ENCODE results near the gene ZRANB3. TPM values are rescaled to one million over a fixed set of nuclear protein-coding genes. Genes with fewer than 3 reads are reported as not detected.
"Not testable (repeated sequence)": the region's sequence is repeated elsewhere in the genome, so short reads cannot be mapped to it uniquely, and the experiment has no call there.

The ZRANB3 gene
- total RNA-seq, 1 experiment from 2014 or later, result 14.5 TPM

DNA sequence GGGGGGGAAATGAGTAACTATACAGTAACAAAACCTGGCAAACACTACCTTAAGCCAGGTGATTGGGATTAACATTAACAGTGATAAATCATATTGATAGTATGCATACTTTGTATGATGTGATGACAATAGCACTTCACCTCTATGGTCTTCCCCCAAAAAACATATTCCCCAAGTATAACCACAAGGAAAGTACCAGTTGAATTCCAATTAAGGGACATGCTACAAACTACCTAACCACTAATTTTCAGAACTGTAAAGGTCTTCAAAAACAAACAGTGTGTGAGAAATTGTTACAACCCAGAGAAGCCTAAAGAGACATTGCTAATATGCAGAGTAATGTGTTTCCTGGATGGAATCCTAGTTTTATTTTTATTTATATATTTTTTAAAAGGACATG, 152.4 kb downstream of the ZRANB3 start:
- intact Hi-C loops (cut with micrococcal nuclease; ENCODE audit: unreplicated experiment), result no loop called here
- H3K27ac Mint-ChIP-seq (ENCODE audit: unreplicated experiment), result no peak overlapping the region
- CTCF ChIA-PET, result no interaction called here
- no peak overlapping the region for H3K4me3 Mint-ChIP-seq (ENCODE audit: low read depth, unreplicated experiment)
- no TSS peak for BruUV-seq (replicated peaks)
- H3K36me3 Mint-ChIP-seq (ENCODE audit: insufficient read depth, unreplicated experiment), result no peaks in the 10 kb centered on the region
- H3K27me3 Mint-ChIP-seq (ENCODE audit: unreplicated experiment), result no peaks in the 10 kb centered on the region
- DNase-seq, result no peak
- peaks cover 10% of the 10 kb centered on the region for H3K9me3 Mint-ChIP-seq (ENCODE audit: low read depth, unreplicated experiment)
- TF ChIP-seq, protein P1, sequence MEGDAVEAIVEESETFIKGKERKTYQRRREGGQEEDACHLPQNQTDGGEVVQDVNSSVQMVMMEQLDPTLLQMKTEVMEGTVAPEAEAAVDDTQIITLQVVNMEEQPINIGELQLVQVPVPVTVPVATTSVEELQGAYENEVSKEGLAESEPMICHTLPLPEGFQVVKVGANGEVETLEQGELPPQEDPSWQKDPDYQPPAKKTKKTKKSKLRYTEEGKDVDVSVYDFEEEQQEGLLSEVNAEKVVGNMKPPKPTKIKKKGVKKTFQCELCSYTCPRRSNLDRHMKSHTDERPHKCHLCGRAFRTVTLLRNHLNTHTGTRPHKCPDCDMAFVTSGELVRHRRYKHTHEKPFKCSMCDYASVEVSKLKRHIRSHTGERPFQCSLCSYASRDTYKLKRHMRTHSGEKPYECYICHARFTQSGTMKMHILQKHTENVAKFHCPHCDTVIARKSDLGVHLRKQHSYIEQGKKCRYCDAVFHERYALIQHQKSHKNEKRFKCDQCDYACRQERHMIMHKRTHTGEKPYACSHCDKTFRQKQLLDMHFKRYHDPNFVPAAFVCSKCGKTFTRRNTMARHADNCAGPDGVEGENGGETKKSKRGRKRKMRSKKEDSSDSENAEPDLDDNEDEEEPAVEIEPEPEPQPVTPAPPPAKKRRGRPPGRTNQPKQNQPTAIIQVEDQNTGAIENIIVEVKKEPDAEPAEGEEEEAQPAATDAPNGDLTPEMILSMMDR (IDR thresholded peaks at IDR 0.05; ENCODE audit: unreplicated experiment), result no peak
- H3K4me1 Mint-ChIP-seq (ENCODE audit: low read depth, unreplicated experiment), result no peaks in the 10 kb centered on the region

DNA sequence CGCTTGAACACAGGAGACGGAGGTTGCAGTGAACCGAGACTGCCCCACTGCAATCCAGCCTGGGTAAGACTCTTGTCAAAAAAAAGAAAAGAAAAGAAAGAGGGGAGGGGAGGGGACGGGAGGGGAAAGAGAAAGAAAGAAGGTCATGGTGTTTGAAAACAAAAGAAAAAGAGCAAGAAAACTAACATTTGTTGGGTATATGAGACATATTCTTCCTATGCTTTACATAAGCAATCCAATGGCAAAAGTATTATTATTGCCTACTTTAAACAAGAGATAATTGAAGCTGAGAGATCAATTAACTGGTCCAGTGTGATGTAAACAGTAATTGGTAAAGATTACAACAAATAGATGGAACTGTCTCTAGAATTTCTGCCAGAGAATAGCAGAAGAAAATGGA, 157.3 kb downstream of the ZRANB3 start:
- Mint-ChIP-seq H3K27me3 (ENCODE audit: unreplicated experiment) (no peaks in the 10 kb centered on the region), H3K9me3 (ENCODE audit: low read depth, unreplicated experiment) (no peaks in the 10 kb centered on the region), H3K4me3 (ENCODE audit: low read depth, unreplicated experiment) (no peak overlapping the region), H3K36me3 (ENCODE audit: insufficient read depth, unreplicated experiment) (no peaks in the 10 kb centered on the region), H3K4me1 (ENCODE audit: low read depth, unreplicated experiment) (no peaks in the 10 kb centered on the region), H3K27ac (ENCODE audit: unreplicated experiment) (no peak overlapping the region)
- CTCF ChIA-PET, result interaction anchor here (0.6 to 0.7 kb wide), 3 partner anchors 47 to 505 kb away, joined by 3 to 9 read pairs (median 5); no protein-coding TSS in a partner anchor
- BruUV-seq (replicated peaks), result no TSS peak
- DNase-seq, result no peak
- intact Hi-C loops (cut with micrococcal nuclease; ENCODE audit: unreplicated experiment), result no loop called here
- TF ChIP-seq, protein P1 (IDR thresholded peaks at IDR 0.05; ENCODE audit: unreplicated experiment), result no peak

DNA sequence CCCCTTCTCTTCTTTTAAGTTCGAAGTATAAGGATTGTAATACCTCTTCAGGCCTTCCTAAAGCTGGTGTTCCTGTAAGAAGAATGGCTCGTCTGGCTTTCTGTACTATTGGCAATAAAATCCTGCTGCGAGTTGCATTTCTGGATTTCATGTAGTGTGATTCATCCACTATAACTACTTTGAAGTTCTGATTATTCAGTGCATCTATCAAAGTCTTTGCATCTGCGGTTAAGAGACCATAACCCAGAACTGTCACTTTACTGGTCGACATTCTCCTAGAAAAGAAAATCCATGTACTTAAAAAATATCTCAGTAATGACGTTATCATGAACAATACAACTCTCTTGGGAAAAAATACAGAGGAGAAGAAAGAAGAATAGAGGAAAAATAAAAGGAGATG, 181.1 kb downstream of the ZRANB3 start:
- TF ChIP-seq, protein P1 (IDR thresholded peaks at IDR 0.05; ENCODE audit: unreplicated experiment), result no peak
- DNase-seq, result no peak
- Mint-ChIP-seq H3K27me3 (ENCODE audit: unreplicated experiment) (no peaks in the 10 kb centered on the region), H3K27ac (ENCODE audit: unreplicated experiment) (no peak overlapping the region), H3K4me3 (ENCODE audit: low read depth, unreplicated experiment) (no peak overlapping the region), H3K9me3 (ENCODE audit: low read depth, unreplicated experiment) (peaks cover 8% of the 10 kb centered on the region), H3K4me1 (ENCODE audit: low read depth, unreplicated experiment) (no peaks in the 10 kb centered on the region), H3K36me3 (ENCODE audit: insufficient read depth, unreplicated experiment) (no peaks in the 10 kb centered on the region)
- CTCF ChIA-PET, result no interaction called here
- no TSS peak for BruUV-seq (replicated peaks)
- intact Hi-C loops (cut with micrococcal nuclease; ENCODE audit: unreplicated experiment), result no loop called here

DNA sequence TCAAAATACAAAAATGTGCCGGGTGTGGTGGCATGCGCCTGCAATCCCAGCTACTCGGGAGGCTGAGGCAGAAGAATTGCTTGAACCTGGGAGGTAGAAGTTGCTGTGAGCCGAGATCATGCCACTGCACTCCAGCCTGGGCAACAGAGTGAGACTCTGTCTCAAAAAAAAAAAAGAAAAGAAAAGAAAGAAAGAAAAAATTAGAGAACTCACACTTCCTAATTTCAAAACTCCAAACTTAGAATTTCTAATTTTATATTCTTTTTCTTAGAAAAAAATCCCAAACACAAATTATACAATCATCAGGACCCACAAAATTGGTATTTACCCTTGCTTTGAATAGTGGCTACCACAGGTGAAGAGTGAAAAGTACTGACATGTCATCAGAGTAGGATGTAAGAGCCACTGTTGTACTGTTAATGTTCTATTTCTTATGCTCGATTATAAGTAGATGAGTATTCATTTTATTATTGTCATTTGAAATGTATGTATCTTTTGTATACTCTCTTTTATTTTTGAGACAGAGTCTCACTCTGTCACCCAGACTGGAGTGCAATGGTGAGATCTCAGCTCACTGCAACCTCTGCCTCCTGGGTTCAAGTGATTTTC, 182.8 kb downstream of the ZRANB3 start:
- H3K27me3 Mint-ChIP-seq (ENCODE audit: unreplicated experiment); intact Hi-C loops (cut with micrococcal nuclease; ENCODE audit: unreplicated experiment); BruUV-seq (replicated peaks); H3K4me3 Mint-ChIP-seq (ENCODE audit: low read depth, unreplicated experiment); H3K9me3 Mint-ChIP-seq (ENCODE audit: low read depth, unreplicated experiment); H3K4me1 Mint-ChIP-seq (ENCODE audit: low read depth, unreplicated experiment); DNase-seq; H3K27ac Mint-ChIP-seq (ENCODE audit: unreplicated experiment); H3K36me3 Mint-ChIP-seq (ENCODE audit: insufficient read depth, unreplicated experiment); CTCF ChIA-PET: not testable (repeated sequence)

DNA sequence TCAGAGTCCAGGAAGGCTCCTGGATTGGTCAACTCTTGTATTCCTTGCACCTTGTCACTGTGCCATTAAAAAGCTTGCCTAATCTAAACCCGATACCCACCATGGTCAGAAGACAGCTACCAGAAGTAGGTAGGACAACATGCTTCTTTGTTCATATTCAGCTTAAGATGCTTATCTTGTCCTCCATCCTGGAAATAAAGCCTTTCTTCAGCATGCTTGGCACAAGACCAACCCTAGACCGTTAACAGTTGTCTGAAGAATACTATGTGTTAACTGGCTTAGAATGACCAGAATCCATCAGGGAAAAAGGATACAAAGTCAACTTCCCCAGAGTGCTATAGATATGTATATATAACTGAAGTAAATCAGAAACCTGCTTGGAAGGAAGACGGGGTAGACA, 193.9 kb downstream of the ZRANB3 start:
- H3K4me1 Mint-ChIP-seq (ENCODE audit: low read depth, unreplicated experiment), result no peaks in the 10 kb centered on the region
- DNase-seq, result no peak
- no peaks in the 10 kb centered on the region for H3K36me3 Mint-ChIP-seq (ENCODE audit: insufficient read depth, unreplicated experiment)
- intact Hi-C loops (cut with micrococcal nuclease; ENCODE audit: unreplicated experiment), result no loop called here
- CTCF ChIA-PET, result no interaction called here
- BruUV-seq (replicated peaks), result no TSS peak
- peaks cover 4% of the 10 kb centered on the region for H3K9me3 Mint-ChIP-seq (ENCODE audit: low read depth, unreplicated experiment)
- no peak overlapping the region for H3K27ac Mint-ChIP-seq (ENCODE audit: unreplicated experiment)
- TF ChIP-seq, protein P1 (IDR thresholded peaks at IDR 0.05; ENCODE audit: unreplicated experiment), result no peak
- H3K27me3 Mint-ChIP-seq (ENCODE audit: unreplicated experiment), result no peaks in the 10 kb centered on the region
- no peak overlapping the region for H3K4me3 Mint-ChIP-seq (ENCODE audit: low read depth, unreplicated experiment)

All from Calu3 (cell line).